HepG2 (cell line): Measurements from ENCODE around the gene SEC61G. TPM values are rescaled to one million over a fixed set of nuclear protein-coding genes. Genes with fewer than 3 reads are reported as not detected.

ENCODE experiments used
- AKAP8 ChIP-seq: sonication (generic); formaldehyde crosslinking; IDR thresholded peaks from 2 replicates; pipeline ENCODE4 v1.5.1; 2020; ENCODE audit warnings: mild to moderate bottlenecking, missing genetic modification reagents
- BATF2 ChIP-seq: sonication (generic); formaldehyde crosslinking; IDR thresholded peaks from 2 replicates; pipeline ENCODE4 v1.8.0; 2022; ENCODE audit warnings: mild to moderate bottlenecking, missing genetic modification reagents, moderate library complexity
- CEBPB ChIP-seq: IDR thresholded peaks from 2 replicates; pipeline ENCODE4 v1.6.1; 2011; ENCODE audit warnings: low read depth, low read length, improper control_type of control experiment, borderline replicate concordance
- EHMT2 ChIP-seq: fragments of 200-600 bp; sonication (generic); IDR thresholded peaks from 2 replicates; pipeline ENCODE4 v1.7.0; 2017; ENCODE audit warnings: antibody characterized with exemption, low read depth, low read length, borderline replicate concordance
- FOSL1 ChIP-seq: sonication (generic); formaldehyde crosslinking; IDR thresholded peaks from 2 replicates; pipeline ENCODE4 v1.9.0; 2021; ENCODE audit warnings: missing genetic modification reagents, borderline replicate concordance
- FOXO4 ChIP-seq: sonication (generic); formaldehyde crosslinking; conservative IDR thresholded peaks from 2 replicates; pipeline ENCODE4 v1.8.1; 2023; ENCODE audit warnings: missing genetic modification reagents
- HNRNPK ChIP-seq: fragments of 200-400 bp; formaldehyde crosslinking; IDR thresholded peaks from 2 replicates; pipeline ENCODE4 v1.6.1; 2018; ENCODE audit warnings: low read length, low read depth, moderate library complexity, mild to moderate bottlenecking; ENCODE audit not compliant: poor library complexity, severe bottlenecking
- JUND ChIP-seq: sonication (generic); formaldehyde crosslinking; IDR thresholded peaks from 2 replicates; pipeline ENCODE4 v1.8.0; 2022; ENCODE audit warnings: mild to moderate bottlenecking, missing genetic modification reagents
- MAFK ChIP-seq, 2 experiments: IDR thresholded peaks in 1 of 2; conservative IDR thresholded peaks in 1 of 2; 2 replicates each; pipeline ENCODE4 v1.6.1; 2011; ENCODE audit warnings: improper control_type of control experiment in 2 of 2, low read length in 2 of 2
- MED13 ChIP-seq: sonication (generic); formaldehyde crosslinking; IDR thresholded peaks from 2 replicates; pipeline ENCODE4 v1.5.0; 2020; ENCODE audit warnings: missing genetic modification reagents
- NPAS2 ChIP-seq: sonication (generic); formaldehyde crosslinking; IDR thresholded peaks from 2 replicates; pipeline ENCODE4 v1.8.0; 2022; ENCODE audit warnings: mild to moderate bottlenecking, missing genetic modification reagents, borderline replicate concordance
- PAXIP1 ChIP-seq: sonication (generic); formaldehyde crosslinking; conservative IDR thresholded peaks from 2 replicates; pipeline ENCODE4 v1.4.0; 2020; ENCODE audit warnings: mild to moderate bottlenecking, missing genetic modification reagents, moderate library complexity
- RFX3 ChIP-seq: IDR thresholded peaks from 2 replicates; pipeline ENCODE4 v1.6.1; 2016; ENCODE audit warnings: missing biosample characterization, missing genetic modification reagents
- SIN3B ChIP-seq: fragments of 150-350 bp; IDR thresholded peaks from 2 replicates; pipeline ENCODE4 v1.6.1; 2014; ENCODE audit warnings: low read length
- TCF7L2 ChIP-seq: IDR thresholded peaks from 2 replicates; pipeline ENCODE4 v1.6.1; 2011; ENCODE audit warnings: mild to moderate bottlenecking, low read depth, low read length, moderate library complexity
- USF2 ChIP-seq, 2 experiments: sonication (generic) in 1 of 2; formaldehyde crosslinking in 1 of 2; IDR thresholded peaks; 2 replicates each; pipeline versions ENCODE4 v1.5.1 to v1.6.1; 2011 to 2020; ENCODE audit warnings: borderline replicate concordance in 1 of 2, low read depth in 1 of 2, low read length in 1 of 2, mild to moderate bottlenecking in 1 of 2, missing genetic modification reagents in 1 of 2, moderate library complexity in 1 of 2
- ZNF362 ChIP-seq: sonication (generic); formaldehyde crosslinking; IDR thresholded peaks from 2 replicates; pipeline ENCODE4 v1.4.0; 2020; ENCODE audit warnings: missing genetic modification reagents, mild to moderate bottlenecking, borderline replicate concordance
- ZNF737 ChIP-seq: sonication (generic); formaldehyde crosslinking; IDR thresholded peaks from 2 replicates; pipeline ENCODE4 v1.5.0; 2020; ENCODE audit warnings: missing genetic modification reagents, mild to moderate bottlenecking, borderline replicate concordance
- polyA plus RNA-seq, 8 experiments: library from polyadenylated mRNA; depleted of rRNA in 3 of 8; stranded (reverse) in 7 of 8; unstranded in 1 of 8; fragments of >200 nt; fragmentation: Illumina TruSeq in 4 of 8; extraction: Trizol in 4 of 8; gene quantifications; 2 replicates each; pipeline versions ENCODE4 v1.2.1 to v1.2.3, GENCODE V29; 2011 to 2016; ENCODE audit warnings: low read depth in 4 of 8, missing spikeins in 1 of 8, mixed read lengths in 1 of 8; ENCODE audit not compliant: insufficient read depth in 1 of 8
- total RNA-seq, 5 experiments: library from RNA; depleted of rRNA; stranded (reverse); fragments of >200 nt; fragmentation: Illumina TruSeq; extraction: Trizol; gene quantifications; 2 replicates each; pipeline ENCODE4 v1.2.3, GENCODE V29; 2016; ENCODE audit warnings: low read depth in 1 of 5

SEC61G gene
- total and polyA plus RNA-seq, 2 of the 13 experiments (the other 11 are each of a cell fraction or from before 2014, with no cell fraction given) = 126 to 328 TPM

- TF ChIP-seq EHMT2 (peak; percentile 21; the same call in 1 of the 2 replicates), TCF7L2 (no peak), FOXO4 (CRISPR knock-in tag) (no peak), BATF2 (no peak), ZNF737 (no peak), MAFK (conservative IDR thresholded peaks at IDR 0.05 in 1 of 2, IDR thresholded peaks at IDR 0.05 in 1 of 2; ENCODE audit: low read length in 2 of 2) (no peak), RFX3 (CRISPR knock-in tag) (no peak), NPAS2 (CRISPR knock-in tag) (no peak), ZNF362 (CRISPR knock-in tag) (peak; percentile 70; the same call in 1 of the 2 replicates), SIN3B (no peak), AKAP8 (CRISPR knock-in tag) (no peak), FOSL1 (CRISPR knock-in tag) (no peak), PAXIP1 (CRISPR knock-in tag) (peak; percentile 24; the same call in 1 of the 2 replicates), JUND (CRISPR knock-in tag) (0 out of 2 replicates have a peak, but pooled peaks have one; percentile 35), HNRNPK (no peak), CEBPB (no peak), USF2 (IDR thresholded peaks at IDR 0.05; ENCODE audit: low read depth, low read length) (no peak), USF2 (CRISPR knock-in tag; IDR thresholded peaks at IDR 0.05; ENCODE audit: borderline replicate concordance) (no peak; the same call in 1 of the 2 replicates), MED13 (no peak; the same call in 1 of the 2 replicates)
Observed at GRCh38 chr7:54758702-54759592, at the start of gene SEC61G (continued).
